ENCODE measurements around the gene C19orf47.

GRCh38 chr19:40357640-40358039 lies 9.4 kb upstream of the C19orf47 start:
- TF ChIP-seq POLR2A (IDR thresholded peaks at IDR 0.05; ENCODE audit: low read depth, low read length), result no peak
- no peak for TF ChIP-seq POLR2AphosphoS5 (IDR thresholded peaks at IDR 0.05; ENCODE audit: low read depth, low read length)
